Measurements from ENCODE around the gene NEURL1B. TPM values are rescaled to one million over a fixed set of nuclear protein-coding genes. Genes with fewer than 3 reads are reported as not detected.

NEURL1B gene
- total and polyA plus RNA-seq, 2 experiments from 2014 or later, result 0.65 to 5.8 TPM

DNA sequence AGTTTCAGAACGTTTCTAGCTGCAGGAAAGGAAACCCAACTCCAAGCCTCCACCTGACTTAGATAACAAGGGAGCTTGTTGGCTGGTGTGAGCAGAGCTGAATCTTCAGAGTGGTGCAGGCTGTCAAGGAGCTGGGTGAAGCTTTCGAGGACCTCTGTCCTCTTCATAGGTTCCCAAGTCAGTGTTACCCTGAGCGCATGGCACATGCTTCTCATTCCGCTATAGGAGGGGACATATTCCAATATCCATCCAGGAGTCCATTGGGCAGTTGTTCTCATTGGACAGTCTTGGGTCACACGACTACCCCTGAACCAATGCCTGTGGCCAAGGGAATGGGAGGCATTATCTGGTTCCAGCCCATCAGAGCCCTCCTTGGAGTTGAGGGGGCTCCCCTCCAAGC lies 79.6 kb downstream of the NEURL1B start:
- Histone ChIP-seq H2AFZ (no peak overlapping the region), H3K36me3 (replicated peaks; ENCODE audit: insufficient read depth, low read depth) (no peaks in the 10 kb centered on the region), H3K79me2 (no peaks in the 10 kb centered on the region), H3K4me1 (ENCODE audit: insufficient read depth) (peaks cover 4% of the 10 kb centered on the region), H3K4me3 (no peak overlapping the region), H3K9me3 (ENCODE audit: low read depth) (no peaks in the 10 kb centered on the region), H3K27me3 (peaks cover 3% of the 10 kb centered on the region), H3K27ac (no peak overlapping the region), H4K20me1 (ENCODE audit: insufficient read depth, poor library complexity, severe bottlenecking) (no peaks in the 10 kb centered on the region), H3K4me2 (no peak overlapping the region), H3K9me2 (replicated peaks; ENCODE audit: insufficient read depth) (no peaks in the 10 kb centered on the region)
- TF ChIP-seq EZH2phosphoT487 (IDR thresholded peaks at IDR 0.05; ENCODE audit: low read depth, severe bottlenecking, unreplicated experiment) (no peak), EZH2 (IDR thresholded peaks at IDR 0.05; ENCODE audit: borderline replicate concordance) (no peak)
- TF ChIP-seq, protein P1, sequence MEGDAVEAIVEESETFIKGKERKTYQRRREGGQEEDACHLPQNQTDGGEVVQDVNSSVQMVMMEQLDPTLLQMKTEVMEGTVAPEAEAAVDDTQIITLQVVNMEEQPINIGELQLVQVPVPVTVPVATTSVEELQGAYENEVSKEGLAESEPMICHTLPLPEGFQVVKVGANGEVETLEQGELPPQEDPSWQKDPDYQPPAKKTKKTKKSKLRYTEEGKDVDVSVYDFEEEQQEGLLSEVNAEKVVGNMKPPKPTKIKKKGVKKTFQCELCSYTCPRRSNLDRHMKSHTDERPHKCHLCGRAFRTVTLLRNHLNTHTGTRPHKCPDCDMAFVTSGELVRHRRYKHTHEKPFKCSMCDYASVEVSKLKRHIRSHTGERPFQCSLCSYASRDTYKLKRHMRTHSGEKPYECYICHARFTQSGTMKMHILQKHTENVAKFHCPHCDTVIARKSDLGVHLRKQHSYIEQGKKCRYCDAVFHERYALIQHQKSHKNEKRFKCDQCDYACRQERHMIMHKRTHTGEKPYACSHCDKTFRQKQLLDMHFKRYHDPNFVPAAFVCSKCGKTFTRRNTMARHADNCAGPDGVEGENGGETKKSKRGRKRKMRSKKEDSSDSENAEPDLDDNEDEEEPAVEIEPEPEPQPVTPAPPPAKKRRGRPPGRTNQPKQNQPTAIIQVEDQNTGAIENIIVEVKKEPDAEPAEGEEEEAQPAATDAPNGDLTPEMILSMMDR (IDR thresholded peaks at IDR 0.05; ENCODE audit: poor library complexity), result no peak
- 78% methylated on average over 5 of the region's 5 CpGs for WGBS (ENCODE audit: low lambda C conversion rate, missing lambda C conversion rate)
- no peak for DNase-seq (ENCODE audit: low spot score)

DNA sequence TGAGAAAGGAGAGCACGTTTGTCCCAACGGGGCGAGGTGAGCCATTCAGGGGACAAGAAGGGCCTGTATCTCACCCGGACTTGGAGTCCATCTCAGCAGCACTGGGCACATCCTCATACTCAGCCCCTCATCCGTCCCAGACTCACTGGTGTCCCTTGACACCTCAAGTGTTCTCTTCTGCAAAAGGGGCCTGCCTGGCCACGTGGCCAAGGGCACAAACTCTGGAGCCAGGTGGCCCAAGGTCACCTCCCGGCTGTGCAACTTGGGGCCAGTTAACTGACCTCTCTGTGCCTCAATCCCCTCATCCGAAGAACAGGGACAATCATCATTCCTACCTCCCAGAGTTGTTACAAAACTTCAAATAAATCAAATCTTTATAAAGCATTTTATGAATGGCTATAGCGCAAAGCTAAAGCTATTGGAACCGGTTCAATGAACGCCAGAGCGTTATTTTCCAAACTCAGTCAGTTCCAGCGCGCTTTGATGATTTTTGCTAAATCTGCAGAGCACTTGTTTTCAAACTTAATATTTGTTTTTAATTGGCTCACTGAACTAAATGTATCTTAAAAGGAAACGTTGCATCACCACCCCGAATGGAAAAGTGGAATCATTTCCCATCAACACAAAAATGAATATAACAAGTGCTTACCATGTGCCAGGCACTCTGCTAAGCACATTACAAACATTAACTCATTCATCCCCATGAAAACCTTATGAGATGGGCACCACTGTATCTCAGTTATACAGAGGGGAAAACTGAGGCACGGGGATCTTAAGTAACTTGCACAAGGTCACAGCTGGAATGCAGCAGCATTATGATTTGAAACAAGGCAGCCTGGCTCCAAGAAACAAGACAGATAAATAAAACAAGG lies 80.6 kb downstream of the NEURL1B start:
- Histone ChIP-seq H3K9me3 (ENCODE audit: low read depth) (no peaks in the 10 kb centered on the region), H3K36me3 (replicated peaks; ENCODE audit: insufficient read depth, low read depth) (no peaks in the 10 kb centered on the region), H3K4me1 (ENCODE audit: insufficient read depth) (peaks cover 4% of the 10 kb centered on the region), H3K4me3 (no peak overlapping the region), H3K4me2 (no peak overlapping the region), H3K27me3 (peaks cover 3% of the 10 kb centered on the region), H3K79me2 (no peaks in the 10 kb centered on the region), H2AFZ (no peak overlapping the region), H3K27ac (no peak overlapping the region), H4K20me1 (ENCODE audit: insufficient read depth, poor library complexity, severe bottlenecking) (no peaks in the 10 kb centered on the region), H3K9me2 (replicated peaks; ENCODE audit: insufficient read depth) (no peaks in the 10 kb centered on the region)
- no peak for DNase-seq (ENCODE audit: low spot score)
- 74% methylated on average over 17 of the region's 17 CpGs for WGBS (ENCODE audit: low lambda C conversion rate, missing lambda C conversion rate)
- TF ChIP-seq EZH2phosphoT487 (IDR thresholded peaks at IDR 0.05; ENCODE audit: low read depth, severe bottlenecking, unreplicated experiment), result no peak
- TF ChIP-seq, protein P1 (IDR thresholded peaks at IDR 0.05; ENCODE audit: poor library complexity), result no peak
- TF ChIP-seq EZH2 (IDR thresholded peaks at IDR 0.05; ENCODE audit: borderline replicate concordance), result no peak

DNA sequence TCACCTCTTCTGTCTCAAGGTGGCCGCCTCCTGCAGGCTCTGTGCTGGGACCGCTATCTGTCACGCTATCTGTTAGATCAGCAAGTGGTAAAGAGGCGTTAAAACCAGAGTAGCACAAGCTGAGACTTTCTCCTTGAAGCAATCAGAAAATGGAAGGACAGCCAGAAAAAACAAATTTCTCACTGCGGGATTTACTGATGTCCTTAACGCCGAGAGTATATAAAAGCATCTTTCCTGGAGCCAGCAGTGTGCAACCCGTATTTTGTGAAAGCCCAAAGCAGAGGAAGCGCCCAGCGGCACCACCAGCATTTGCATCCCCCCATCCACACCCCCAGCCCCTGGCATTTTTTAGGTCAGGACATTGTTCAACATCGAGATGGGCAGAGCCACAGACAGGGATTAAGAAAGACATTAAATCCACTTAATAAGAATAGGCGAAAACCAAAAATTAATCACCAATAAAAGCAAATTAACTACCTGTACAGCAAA lies 81.3 kb downstream of the NEURL1B start:
- no peak overlapping the region for H2AFZ ChIP-seq
- no peak overlapping the region for H3K4me2 ChIP-seq
- H3K27ac ChIP-seq, result no peak overlapping the region

More for the DNA sequence above, 81.3 kb downstream of the NEURL1B start:
- H3K9me2 ChIP-seq (replicated peaks; ENCODE audit: insufficient read depth), result no peaks in the 10 kb centered on the region
- 46% methylated on average over 12 of the region's 12 CpGs for WGBS (ENCODE audit: low lambda C conversion rate, missing lambda C conversion rate)
- H3K4me1 ChIP-seq (ENCODE audit: insufficient read depth), result peaks cover 4% of the 10 kb centered on the region
- no peaks in the 10 kb centered on the region for H3K79me2 ChIP-seq
- H3K36me3 ChIP-seq (replicated peaks; ENCODE audit: insufficient read depth, low read depth), result no peaks in the 10 kb centered on the region
- H3K4me3 ChIP-seq, result no peak overlapping the region
- TF ChIP-seq, protein P1 (IDR thresholded peaks at IDR 0.05; ENCODE audit: poor library complexity), result no peak
- no peak for TF ChIP-seq EZH2phosphoT487 (IDR thresholded peaks at IDR 0.05; ENCODE audit: low read depth, severe bottlenecking, unreplicated experiment)
- TF ChIP-seq EZH2 (IDR thresholded peaks at IDR 0.05; ENCODE audit: borderline replicate concordance), result no peak
- peaks cover 3% of the 10 kb centered on the region for H3K27me3 ChIP-seq
- no peaks in the 10 kb centered on the region for H3K9me3 ChIP-seq (ENCODE audit: low read depth)
- DNase-seq (ENCODE audit: low spot score), result no peak
- no peaks in the 10 kb centered on the region for H4K20me1 ChIP-seq (ENCODE audit: insufficient read depth, poor library complexity, severe bottlenecking)

All from hepatocyte (in vitro differentiated cells).